Right lobe of liver (tissue), 6 donors: Measurements from ENCODE around the gene MRPL14. TPM values are rescaled to one million over a fixed set of nuclear protein-coding genes. Genes with fewer than 3 reads are reported as not detected.

Experiments
- ATAC-seq, 4 donors: fragments of 200-7000 bp; cut with Tn5 transposase; one replicate each; pipeline ENCODE4 v1.9.1; 2020; ENCODE audit warnings: mild to moderate bottlenecking in 4 of 4, moderate library complexity in 4 of 4
- DNase-seq, 3 donors: peaks; one replicate each; pipeline ENCODE4 v3.0.0-alpha.2; 2020
- H3K27ac ChIP-seq, 3 donors: fragments of 200-600 bp; one replicate each; pipeline ENCODE4 v1.8.0; 2022
- H3K27me3 ChIP-seq, 2 donors: fragments of 200-600 bp; one replicate each; pipeline ENCODE4 v1.8.0; 2022
- H3K36me3 ChIP-seq, 4 donors: fragments of 200-600 bp; sonication (generic) in 1 of 4; one replicate each; pipeline versions ENCODE4 v1.5.1 to v1.8.0; 2017 to 2022; ENCODE audit warnings: control low read depth in 1 of 4
- H3K4me1 ChIP-seq, 4 donors: fragments of 200-600 bp; sonication (generic) in 1 of 4; one replicate each; pipeline versions ENCODE4 v1.5.1 to v1.8.0; 2017 to 2022; ENCODE audit warnings: control low read depth in 1 of 4
- H3K4me3 ChIP-seq, 3 donors: fragments of 200-600 bp; one replicate each; pipeline ENCODE4 v1.8.0; 2022
- H3K9me3 ChIP-seq, 4 donors: fragments of 200-600 bp; sonication (generic) in 1 of 4; one replicate each; pipeline versions ENCODE4 v1.5.1 to v1.8.0; 2017 to 2022; ENCODE audit warnings: control low read depth in 1 of 4
- CTCF ChIP-seq, 4 donors: fragments of 200-600 bp in 3 of 4; fragments of 450-650 bp in 1 of 4; IDR thresholded peaks; one replicate each; pipeline versions ENCODE4 v1.5.1 to v1.8.0; 2016 to 2022; ENCODE audit warnings: antibody characterized with exemption in 4 of 4, mild to moderate bottlenecking in 2 of 4
- POLR2A ChIP-seq: fragments of 450-650 bp; IDR thresholded peaks from one replicate; pipeline ENCODE4 v1.6.1; 2017; ENCODE audit warnings: antibody characterized with exemption, mild to moderate bottlenecking
- WGBS: methylation state at CpG from one replicate; pipeline ENCODE4 v1.1.6; 2018; ENCODE audit warnings: low coverage, low lambda C conversion rate; ENCODE audit not compliant: insufficient coverage; ENCODE audit errors: missing lambda C conversion rate; 5-methylcytosine and 5-hydroxymethylcytosine counted together
- intact Hi-C, 2 donors: fragments of 100-400 bp; cut with DNase I; formaldehyde crosslinking; loops; one replicate each; pipeline versions ENCODE4 v1.11.2 to v1.14.1; 2022
- total RNA-seq, 6 experiments: library from RNA; depleted of rRNA in 2 of 6; stranded (reverse); fragments of >200 nt in 2 of 6; fragmentation: NEBNext Ultra II Directional in 3 of 6; extraction: Animal tissue kit (Norgen Biotek cat#: 25700) in 3 of 6; gene quantifications; one replicate each; pipeline versions ENCODE4 v1.1.0 to v1.2.4, GENCODE V29; 2016 to 2023
- donor health status: DM: no; HTN: yes; CAD: no.
- donor health status: DM: no; HTN: no; CAD: no.
- donor health status: DM: no; HTN: no; CAD: no.
- donor health status: DM: no; HTN: yes; CAD: no.
- donor health status: DM: no; HTN: yes; CAD: no.

MRPL14 gene
- total RNA-seq, 6 experiments from 2014 or later: 26.5 to 70.0 (median 35.4) TPM

- 12% methylated on average over 14 of the region's 49 CpGs for WGBS
- Histone ChIP-seq H3K9me3 (no peaks in the 10 kb centered on the region), H3K4me3 (peak overlapping the region in 1 of 3 donors; percentile 10), H3K27ac (peak overlapping the region in 1 of 3 donors; percentile 87), H3K4me1 (peaks cover 0 to 32% (median 4%) of the 10 kb centered on the region in 4 donors), H3K27me3 (no peaks in the 10 kb centered on the region), H3K36me3 (no peaks in the 10 kb centered on the region)
- intact Hi-C loops: loop anchor here in 1 of 2 donors (5.0 kb wide), 1 partner anchor 309 kb away; no protein-coding TSS in a partner anchor
- peak in 1 of 4 donors; percentile 4 for TF ChIP-seq CTCF (IDR thresholded peaks at IDR 0.05)
- TF ChIP-seq POLR2A: peak; percentile 9
- DNase-seq: peak; percentile 74 to 89 (median 77)
- ATAC-seq: peak; percentile 10 to 39 (median 28)
Observed at GRCh38 chr6:44076356-44077213, 50.7 kb downstream of the MRPL14 start.

DNA sequence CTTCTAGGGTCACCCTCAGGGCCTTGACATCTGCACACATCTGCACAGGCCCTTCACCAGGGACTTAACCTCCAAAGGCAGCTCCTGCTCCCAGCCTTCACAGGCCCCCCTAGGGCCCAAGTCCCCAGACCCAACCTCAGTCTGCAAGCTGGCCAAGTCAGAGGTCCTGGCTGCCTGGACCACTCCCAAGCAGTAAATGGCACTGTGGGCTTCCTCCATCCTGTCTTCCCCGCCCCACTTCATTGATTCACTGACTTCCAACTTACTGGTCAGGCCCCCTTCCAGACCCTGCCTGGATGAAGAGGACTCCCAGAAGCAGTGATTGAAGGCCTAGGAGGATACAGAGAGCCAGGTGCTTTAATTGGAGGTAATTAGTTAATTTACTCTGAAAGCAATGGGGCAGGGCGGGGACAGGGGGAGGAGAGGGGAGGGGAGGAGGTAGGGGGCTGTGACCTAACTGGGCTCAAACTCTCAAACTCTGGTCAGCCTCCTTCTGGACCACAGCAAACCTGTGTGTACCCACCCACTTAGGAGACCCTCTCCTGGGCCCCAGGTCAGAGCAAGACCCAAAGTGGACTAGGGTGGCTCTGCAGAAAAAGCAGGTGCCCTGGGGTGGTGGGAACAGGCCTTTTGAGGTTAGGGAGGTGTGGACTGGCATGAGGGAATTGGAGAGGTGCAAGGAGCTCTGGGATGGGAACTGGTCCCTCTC is 51.5 kb downstream of the MRPL14 start:
- intact Hi-C loops: loop anchor here in 1 of 2 donors (5.0 kb wide), 1 partner anchor 308 kb away; no protein-coding TSS in a partner anchor
- Histone ChIP-seq H3K27me3 (no peaks in the 10 kb centered on the region), H3K4me3 (no peak overlapping the region), H3K4me1 (peaks cover 0 to 32% (median 4%) of the 10 kb centered on the region in 4 donors), H3K27ac (peak overlapping the region in 1 of 3 donors; percentile 87), H3K36me3 (no peaks in the 10 kb centered on the region), H3K9me3 (no peaks in the 10 kb centered on the region)
- no peak for ATAC-seq
- TF ChIP-seq CTCF (IDR thresholded peaks at IDR 0.05) (no peak), POLR2A (no peak)
- WGBS: 100% methylated on average over 2 of the region's 2 CpGs
- DNase-seq: no peak

DNA sequence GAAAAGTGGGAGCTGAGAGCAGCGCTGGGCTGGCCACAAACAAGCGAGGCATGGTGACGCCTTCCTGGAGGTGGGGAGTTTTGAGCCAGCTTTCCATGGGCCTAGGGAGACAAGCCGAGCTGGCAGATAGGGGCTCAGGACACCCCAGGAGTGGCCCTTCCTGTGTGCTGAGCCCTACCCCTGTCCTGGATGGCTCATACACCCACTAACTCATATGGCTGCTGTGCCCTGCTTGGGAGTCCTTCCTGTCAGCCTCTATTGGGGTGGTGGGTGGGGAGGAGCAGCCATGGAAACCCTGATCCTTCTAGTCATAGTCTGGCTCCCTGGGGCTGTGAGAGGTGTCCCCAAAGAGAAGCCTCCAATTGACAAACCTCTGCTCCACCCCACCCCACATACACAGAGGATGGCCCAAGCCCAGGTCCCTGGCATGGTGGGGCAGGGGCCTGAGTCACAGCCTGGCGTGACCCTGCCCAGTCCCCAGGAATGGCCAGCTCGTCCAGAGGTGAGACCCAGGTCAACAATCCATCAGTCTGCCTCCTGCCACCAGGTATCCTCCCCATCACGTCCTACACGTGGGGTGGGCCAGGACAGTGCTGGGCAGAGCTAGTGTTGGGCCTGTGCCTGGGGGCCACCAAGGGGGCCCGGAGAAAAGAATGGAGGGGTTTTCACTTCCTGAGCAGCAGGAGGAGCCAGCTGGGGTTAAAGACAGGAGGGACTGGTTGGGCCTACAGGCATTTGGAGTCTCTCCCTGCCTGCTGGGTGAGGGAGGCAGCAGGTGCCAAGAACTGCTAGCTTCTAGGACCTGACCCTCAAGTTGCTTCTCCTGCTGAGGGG is 52.2 kb downstream of the MRPL14 start:
- WGBS: 17% methylated on average over 4 of the region's 9 CpGs
- ATAC-seq (peak in 3 of 4 donors; percentile 1 to 6 (median 1)), DNase-seq (peak in 1 of 3 donors; percentile 63)
- Histone ChIP-seq H3K4me1 (peaks cover 0 to 32% (median 4%) of the 10 kb centered on the region in 4 donors), H3K27me3 (no peaks in the 10 kb centered on the region), H3K9me3 (no peaks in the 10 kb centered on the region), H3K36me3 (no peaks in the 10 kb centered on the region), H3K27ac (peak overlapping the region in 1 of 3 donors; percentile 87), H3K4me3 (no peak overlapping the region)
- TF ChIP-seq CTCF (IDR thresholded peaks at IDR 0.05) (no peak), POLR2A (no peak)
- intact Hi-C loops: loop anchor here in 1 of 2 donors (5.0 kb wide), 1 partner anchor 308 kb away; no protein-coding TSS in a partner anchor

DNA sequence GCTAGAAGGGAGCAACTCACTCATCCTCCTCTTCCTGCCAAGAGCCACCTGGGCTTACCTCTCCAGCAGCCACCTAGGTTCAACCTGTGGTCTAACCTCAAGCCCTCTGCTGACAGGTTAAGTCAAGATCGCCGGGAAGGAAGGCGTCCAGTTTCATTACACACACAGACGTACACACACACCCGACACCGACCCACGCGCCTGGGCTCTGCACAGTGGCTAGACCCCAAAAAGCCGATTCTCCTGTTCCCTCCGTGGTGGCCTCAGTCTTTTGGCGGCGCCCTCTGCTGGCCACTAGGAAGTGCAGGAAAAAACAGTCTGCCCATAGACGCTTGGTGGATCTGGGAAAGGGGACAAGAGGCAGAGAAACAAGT is 52.8 kb downstream of the MRPL14 start:
- no peaks in the 10 kb centered on the region for H3K36me3 ChIP-seq
- intact Hi-C loops: no loop called here
- no peaks in the 10 kb centered on the region for H3K27me3 ChIP-seq
- no peaks in the 10 kb centered on the region for H3K9me3 ChIP-seq
- H3K4me1 ChIP-seq: peaks cover 0 to 32% (median 4%) of the 10 kb centered on the region in 4 donors
- TF ChIP-seq CTCF (IDR thresholded peaks at IDR 0.05) (peak; percentile 82 to 89 (median 88)), POLR2A (no peak)
- peak overlapping the region in 1 of 3 donors; percentile 87 for H3K27ac ChIP-seq
- ATAC-seq: peak; percentile 51 to 69 (median 61)
- DNase-seq: peak; percentile 66 to 77 (median 73)
- WGBS: 1% methylated on average over 8 of the region's 13 CpGs
- peak overlapping the region in 1 of 3 donors; percentile 43 for H3K4me3 ChIP-seq
